Transverse colon (tissue), 4 donors: Measurements from ENCODE around the gene COL20A1. TPM values are rescaled to one million over a fixed set of nuclear protein-coding genes. Genes with fewer than 3 reads are reported as not detected.

Source experiments
- DNase-seq: peaks from one replicate; pipeline ENCODE4 v3.0.0-alpha.2; 2019
- H3K27ac ChIP-seq, 4 donors: fragments of 200-600 bp; sonication (generic); 2 replicates each; pipeline ENCODE4 v1.5.1; 2016 to 2018; ENCODE audit warnings: inconsistent platforms in 4 of 4
- H3K27me3 ChIP-seq: fragments of 200-600 bp; sonication (generic); 2 replicates; pipeline ENCODE4 v1.5.1; 2017; ENCODE audit warnings: inconsistent platforms
- H3K36me3 ChIP-seq, 4 donors: fragments of 200-600 bp; sonication (generic); 2 replicates each; pipeline ENCODE4 v1.5.1; 2017 to 2019; ENCODE audit warnings: inconsistent platforms in 4 of 4
- H3K4me1 ChIP-seq, 4 donors: fragments of 200-600 bp; sonication (generic); 2 replicates each; pipeline ENCODE4 v1.5.1; 2017 to 2020; ENCODE audit warnings: inconsistent platforms in 4 of 4
- H3K4me3 ChIP-seq, 4 donors: fragments of 200-600 bp; sonication (generic); 1 replicate in 1 of 4; 2 replicates in 3 of 4; pipeline versions ENCODE4 v1.5.1 to v1.6.1; 2017 to 2019; ENCODE audit warnings: inconsistent platforms in 4 of 4
- H3K9me3 ChIP-seq, 2 donors: fragments of 200-600 bp; sonication (generic); 2 replicates each; pipeline ENCODE4 v1.5.1; 2017 to 2019; ENCODE audit warnings: inconsistent platforms in 2 of 2
- EP300 ChIP-seq: sonication (generic); formaldehyde crosslinking; IDR thresholded peaks from one replicate; pipeline ENCODE4 v1.6.1; 2017; ENCODE audit warnings: antibody characterized with exemption, low read depth
- POLR2A ChIP-seq: fragments of 450-650 bp; IDR thresholded peaks from one replicate; pipeline ENCODE4 v1.6.1; 2016; ENCODE audit warnings: antibody characterized with exemption, mild to moderate bottlenecking, moderate library complexity
- POLR2AphosphoS5 ChIP-seq, 3 donors: sonication (generic); formaldehyde crosslinking; IDR thresholded peaks; one replicate each; pipeline ENCODE4 v1.6.1; 2016; ENCODE audit warnings: antibody characterized with exemption in 3 of 3
- WGBS, 2 donors: methylation state at CpG; one replicate each; pipeline ENCODE4 v1.1.5; 2018; ENCODE audit warnings: low coverage in 1 of 2; 5-methylcytosine and 5-hydroxymethylcytosine counted together
- in situ Hi-C, 4 donors: fragments of 200-750 bp; cut with MboI; loops; one replicate each; pipeline versions ENCODE4 v1.15.0 to v1.15.1; 2017; ENCODE audit warnings: low sequenced_read_pairs in 3 of 4, low pct_ligation_motif_present in 1 of 4, low pct_unique_long_range_greater_than_20kb in 1 of 4
- intact Hi-C: fragments of 100-400 bp; cut with DNase I; formaldehyde crosslinking; loops from one replicate; pipeline ENCODE4 v1.15.1; 2023; ENCODE audit warnings: low total_unique reads
- total RNA-seq, 4 donors: library from RNA; depleted of rRNA; stranded (reverse); fragments of >200 nt; gene quantifications; one replicate each; pipeline ENCODE4 v1.1.0, GENCODE V29; 2016
- TF ChIP-seq, protein P1 (sequence below), 5 experiments: fragments of 200-600 bp in 3 of 5; fragments of 450-650 bp in 2 of 5; sonication (generic) in 3 of 5; IDR thresholded peaks; 1 replicate in 2 of 5; 2 replicates in 3 of 5; pipeline ENCODE4 v1.5.1; 2016 to 2017; ENCODE audit warnings: antibody characterized with exemption in 5 of 5, inconsistent platforms in 3 of 5, mild to moderate bottlenecking in 2 of 5, moderate library complexity in 1 of 5

COL20A1 gene
- total RNA-seq, 4 donors from 2014 or later = 43.8 TPM; not detected in 3

GRCh38 chr20:63361519-63362435 lies 68.8 kb downstream of the COL20A1 start:
- Histone ChIP-seq H3K27ac (no peak overlapping the region), H3K4me3 (no peak overlapping the region), H3K27me3 (peaks cover 64% of the 10 kb centered on the region), H3K36me3 (no peaks in the 10 kb centered on the region), H3K4me1 (peaks cover 0 to 6% (median 2%) of the 10 kb centered on the region in 4 donors), H3K9me3 (no peaks in the 10 kb centered on the region)
- intact Hi-C loops (no loop called here), in situ Hi-C loops (no loop called here)
- WGBS, 2 donors = 16 to 27% methylated on average over 3 to 37 of the region's 50 CpGs
- TF ChIP-seq, protein P1, sequence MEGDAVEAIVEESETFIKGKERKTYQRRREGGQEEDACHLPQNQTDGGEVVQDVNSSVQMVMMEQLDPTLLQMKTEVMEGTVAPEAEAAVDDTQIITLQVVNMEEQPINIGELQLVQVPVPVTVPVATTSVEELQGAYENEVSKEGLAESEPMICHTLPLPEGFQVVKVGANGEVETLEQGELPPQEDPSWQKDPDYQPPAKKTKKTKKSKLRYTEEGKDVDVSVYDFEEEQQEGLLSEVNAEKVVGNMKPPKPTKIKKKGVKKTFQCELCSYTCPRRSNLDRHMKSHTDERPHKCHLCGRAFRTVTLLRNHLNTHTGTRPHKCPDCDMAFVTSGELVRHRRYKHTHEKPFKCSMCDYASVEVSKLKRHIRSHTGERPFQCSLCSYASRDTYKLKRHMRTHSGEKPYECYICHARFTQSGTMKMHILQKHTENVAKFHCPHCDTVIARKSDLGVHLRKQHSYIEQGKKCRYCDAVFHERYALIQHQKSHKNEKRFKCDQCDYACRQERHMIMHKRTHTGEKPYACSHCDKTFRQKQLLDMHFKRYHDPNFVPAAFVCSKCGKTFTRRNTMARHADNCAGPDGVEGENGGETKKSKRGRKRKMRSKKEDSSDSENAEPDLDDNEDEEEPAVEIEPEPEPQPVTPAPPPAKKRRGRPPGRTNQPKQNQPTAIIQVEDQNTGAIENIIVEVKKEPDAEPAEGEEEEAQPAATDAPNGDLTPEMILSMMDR (IDR thresholded peaks at IDR 0.05) = no peak
- TF ChIP-seq POLR2AphosphoS5 (IDR thresholded peaks at IDR 0.05) (no peak), POLR2A (no peak), EP300 (no peak)
- no peak for DNase-seq

DNA sequence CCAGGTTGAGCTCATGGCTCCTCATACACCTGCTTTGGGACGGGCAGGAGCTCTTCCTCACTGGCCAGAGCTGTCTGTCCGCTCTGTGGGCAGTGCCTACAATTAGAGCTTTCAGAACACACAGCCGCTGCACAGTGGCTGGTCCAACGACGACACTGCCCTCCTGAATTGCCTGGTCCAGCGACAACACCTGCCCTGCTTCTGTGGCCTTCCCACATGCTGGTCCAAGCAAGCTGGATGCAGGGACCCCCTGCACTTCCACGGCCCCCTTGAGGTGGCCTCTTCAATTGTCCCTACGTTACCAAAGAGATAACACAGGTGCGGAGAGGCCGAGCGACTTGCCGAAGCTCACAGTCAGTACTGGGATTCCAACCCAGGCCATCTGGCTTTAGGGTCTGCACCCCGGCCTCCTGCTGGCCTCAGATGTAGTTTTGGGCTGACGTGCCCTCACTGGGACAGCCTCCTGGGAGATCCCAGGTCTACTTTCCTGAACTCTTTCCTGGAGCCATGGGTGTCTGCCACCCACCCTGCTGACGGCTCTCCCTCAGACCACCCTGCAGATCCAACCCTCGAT lies 69.5 kb downstream of the COL20A1 start:
- 57% methylated on average over 16 of the region's 16 CpGs; no CpG with 5 or more reads in 1 of the 2 donors for WGBS, 2 donors
- TF ChIP-seq EP300 = no peak
- TF ChIP-seq, protein P1 (IDR thresholded peaks at IDR 0.05) = no peak
- no peak for TF ChIP-seq POLR2A
- TF ChIP-seq POLR2AphosphoS5 (IDR thresholded peaks at IDR 0.05) = no peak
- H3K27me3 ChIP-seq = peaks cover 72% of the 10 kb centered on the region

DNA sequence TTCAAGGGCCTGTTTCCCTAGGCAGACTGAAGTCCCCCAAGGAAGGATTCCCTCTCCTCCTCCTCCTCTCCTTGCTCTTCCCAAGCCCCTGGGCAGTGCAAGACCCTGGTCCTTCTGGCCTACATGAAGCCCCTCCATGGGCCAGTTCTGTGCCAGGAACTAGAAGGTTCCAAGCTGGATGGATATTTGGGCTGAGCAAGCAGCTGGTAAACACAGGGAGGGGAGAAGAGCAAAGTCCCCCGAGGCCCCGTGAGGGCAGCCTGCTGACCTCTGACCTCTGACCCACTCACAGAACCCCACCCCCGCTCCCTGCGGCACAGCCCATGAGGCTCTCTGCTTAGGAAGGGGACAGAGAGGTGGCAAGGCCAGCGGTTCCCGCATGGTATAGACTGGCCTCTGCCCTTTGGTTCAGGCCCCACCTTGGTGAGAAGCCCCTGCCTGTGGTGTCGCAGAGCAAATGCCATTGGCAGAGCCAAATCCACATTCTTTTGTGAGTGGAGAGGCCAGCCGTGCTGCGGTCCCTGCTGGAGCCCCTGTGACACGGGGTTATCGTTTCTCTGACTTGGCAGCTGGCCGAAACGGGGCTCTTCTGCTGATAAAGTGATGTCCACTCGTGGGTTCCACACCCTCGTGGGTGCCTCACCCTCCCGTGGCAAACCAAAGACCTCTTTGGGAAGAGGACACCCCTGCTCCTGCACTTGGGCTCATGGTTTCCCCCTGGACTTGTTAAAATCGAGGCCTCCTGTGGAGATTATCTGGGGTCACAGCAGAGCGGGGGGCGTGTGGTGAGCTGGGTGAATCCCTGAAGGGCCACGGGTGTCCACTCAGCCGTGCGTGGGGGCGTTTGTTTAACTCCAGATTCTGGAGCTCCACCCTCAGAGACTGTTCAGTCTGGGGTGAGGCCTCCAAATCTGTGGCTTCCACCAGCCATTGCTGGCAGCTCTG lies 70.3 kb downstream of the COL20A1 start:
- intact Hi-C loops (no loop called here), in situ Hi-C loops (no loop called here)
- Histone ChIP-seq H3K36me3 (no peaks in the 10 kb centered on the region), H3K27me3 (peaks cover 66% of the 10 kb centered on the region), H3K4me1 (peaks cover 0 to 6% (median 2%) of the 10 kb centered on the region in 4 donors), H3K27ac (no peak overlapping the region), H3K4me3 (no peak overlapping the region), H3K9me3 (no peaks in the 10 kb centered on the region)
- WGBS, 2 donors = 62% methylated on average over 18 of the region's 23 CpGs; no CpG with 5 or more reads in 1 of the 2 donors
- no peak for TF ChIP-seq POLR2A
- TF ChIP-seq, protein P1 (IDR thresholded peaks at IDR 0.05) = no peak
- TF ChIP-seq EP300 = no peak
- no peak for TF ChIP-seq POLR2AphosphoS5 (IDR thresholded peaks at IDR 0.05)
- no peak for DNase-seq

More for the DNA sequence above, 69.5 kb downstream of the COL20A1 start:
- H3K27ac ChIP-seq = no peak overlapping the region
- peaks cover 0 to 6% (median 2%) of the 10 kb centered on the region in 4 donors for H3K4me1 ChIP-seq
- no peaks in the 10 kb centered on the region for H3K36me3 ChIP-seq
- in situ Hi-C loops (no loop called here), intact Hi-C loops (no loop called here)
- H3K4me3 ChIP-seq = no peak overlapping the region
- no peaks in the 10 kb centered on the region for H3K9me3 ChIP-seq
- DNase-seq = no peak
